GM23338 (cell line): Measurements from ENCODE around the gene GALNT6. TPM values are rescaled to one million over a fixed set of nuclear protein-coding genes. Genes with fewer than 3 reads are reported as not detected.

Experiments
- ATAC-seq: fragments of 200-7000 bp; cut with Tn5 transposase; 3 replicates; pipeline ENCODE4 v1.9.1; 2020
- DNase-seq: peaks from one replicate; pipeline ENCODE4 v3.0.0-alpha.2; 2015; ENCODE audit warnings: low spot score
- H2AFZ ChIP-seq: fragments of 200-600 bp; sonication (generic); 2 replicates; pipeline ENCODE4 v1.8.0; 2016; ENCODE audit warnings: antibody characterized with exemption, mild to moderate bottlenecking, moderate library complexity
- H3F3A ChIP-seq: fragments of 200-600 bp; sonication (generic); replicated peaks from 2 replicates; pipeline ENCODE4 v1.8.0; 2017; ENCODE audit warnings: antibody characterized with exemption, mixed run types, low read depth
- H3K27ac ChIP-seq: fragments of 200-600 bp; sonication (generic); 2 replicates; pipeline ENCODE4 v1.6.1; 2016; ENCODE audit warnings: low read depth
- H3K27me3 ChIP-seq: fragments of 200-600 bp; sonication (generic); 2 replicates; pipeline ENCODE4 v1.8.0; 2016; ENCODE audit warnings: mild to moderate bottlenecking, mixed run types, moderate library complexity; ENCODE audit not compliant: insufficient read depth
- H3K36me3 ChIP-seq: fragments of 200-600 bp; sonication (generic); 2 replicates; pipeline ENCODE4 v1.8.0; 2016; ENCODE audit warnings: mild to moderate bottlenecking; ENCODE audit not compliant: insufficient read depth
- H3K4me1 ChIP-seq: fragments of 200-600 bp; sonication (generic); 2 replicates; pipeline ENCODE4 v1.8.0; 2016; ENCODE audit warnings: mild to moderate bottlenecking, moderate library complexity; ENCODE audit not compliant: insufficient read depth
- H3K4me2 ChIP-seq: fragments of 200-600 bp; sonication (generic); 2 replicates; pipeline ENCODE4 v1.7.1; 2017; ENCODE audit warnings: mixed run types
- H3K4me3 ChIP-seq: fragments of 200-600 bp; sonication (generic); 2 replicates; pipeline ENCODE4 v1.6.1; 2016; ENCODE audit warnings: mixed run types
- H3K79me2 ChIP-seq: fragments of 200-600 bp; sonication (generic); replicated peaks from 2 replicates; pipeline ENCODE4 v1.8.0; 2017; ENCODE audit warnings: mild to moderate bottlenecking; ENCODE audit not compliant: insufficient read depth
- H3K9me2 ChIP-seq: fragments of 200-600 bp; sonication (generic); 2 replicates; pipeline ENCODE4 v1.8.0; 2017; ENCODE audit not compliant: insufficient read depth
- H4K20me1 ChIP-seq: fragments of 200-600 bp; sonication (generic); replicated peaks from 2 replicates; pipeline ENCODE4 v1.8.0; 2017; ENCODE audit warnings: mild to moderate bottlenecking; ENCODE audit not compliant: insufficient read depth
- H3K27ac Mint-ChIP-seq: 2 replicates; pipeline ENCODE4 v1.8.0; 2020; ENCODE audit warnings: inconsistent platforms, mild to moderate bottlenecking, moderate library complexity, mixed read lengths
- H3K27me3 Mint-ChIP-seq: 3 replicates; pipeline ENCODE4 v1.8.0; 2022; ENCODE audit warnings: low read depth, mild to moderate bottlenecking, moderate library complexity, mixed read lengths, inconsistent platforms; ENCODE audit not compliant: insufficient read depth, poor library complexity
- H3K36me3 Mint-ChIP-seq: 3 replicates; pipeline ENCODE4 v1.8.0; 2021; ENCODE audit warnings: low read depth, mild to moderate bottlenecking, inconsistent platforms, moderate library complexity, mixed read lengths
- H3K4me1 Mint-ChIP-seq: 3 replicates; pipeline ENCODE4 v1.8.0; 2020; ENCODE audit warnings: mild to moderate bottlenecking, inconsistent platforms, mixed read lengths
- H3K4me3 Mint-ChIP-seq: 3 replicates; pipeline ENCODE4 v1.8.0; 2021; ENCODE audit warnings: moderate library complexity, mild to moderate bottlenecking, inconsistent platforms, mixed read lengths
- H3K9me3 Mint-ChIP-seq: 3 replicates; pipeline ENCODE4 v1.8.0; 2020; ENCODE audit warnings: moderate library complexity, mild to moderate bottlenecking, inconsistent platforms, mixed read lengths
- CREB1 ChIP-seq: fragments of 250-450 bp; sonication (Bioruptor Pico); IDR thresholded peaks from 2 replicates; pipeline ENCODE4 v1.5.0; 2020; ENCODE audit warnings: low read depth, mild to moderate bottlenecking, moderate library complexity
- CTCF ChIP-seq, 2 experiments: fragments of 200-600 bp in 1 of 2; sonication (generic) in 1 of 2; conservative IDR thresholded peaks; 2 replicates each; pipeline versions ENCODE4 v1.5.1 to v1.6.1; 2016 to 2017; ENCODE audit warnings: antibody characterized with exemption in 2 of 2, low read depth in 2 of 2, mild to moderate bottlenecking in 2 of 2, moderate library complexity in 1 of 2
- ETS1 ChIP-seq: IDR thresholded peaks from 2 replicates; pipeline ENCODE4 v1.6.1; 2016; ENCODE audit warnings: antibody characterized with exemption
- EZH2 ChIP-seq: fragments of 200-600 bp; sonication (generic); IDR thresholded peaks from one replicate; pipeline ENCODE4 v1.8.0; 2017; ENCODE audit warnings: antibody characterized with exemption, mild to moderate bottlenecking, low read depth; ENCODE audit not compliant: unreplicated experiment
- EZH2phosphoT487 ChIP-seq: fragments of 200-600 bp; sonication (generic); IDR thresholded peaks from one replicate; pipeline ENCODE4 v1.8.1; 2018; ENCODE audit warnings: antibody characterized with exemption; ENCODE audit not compliant: unreplicated experiment
- JUNB ChIP-seq: IDR thresholded peaks from one replicate; pipeline ENCODE4 v1.6.1; 2016; ENCODE audit warnings: antibody characterized with exemption; ENCODE audit not compliant: unreplicated experiment
- NANOG ChIP-seq: IDR thresholded peaks from 2 replicates; pipeline ENCODE4 v1.6.1; 2016; ENCODE audit warnings: antibody characterized with exemption, borderline replicate concordance
- POLR2AphosphoS5 ChIP-seq: IDR thresholded peaks from 2 replicates; pipeline ENCODE4 v1.6.1; 2016; ENCODE audit warnings: antibody characterized with exemption, low read depth
- REST ChIP-seq: IDR thresholded peaks from one replicate; pipeline ENCODE4 v1.6.1; 2018; ENCODE audit warnings: antibody characterized with exemption; ENCODE audit not compliant: unreplicated experiment
- STAT1 ChIP-seq: IDR thresholded peaks from one replicate; pipeline ENCODE4 v1.6.1; 2016; ENCODE audit warnings: antibody characterized with exemption; ENCODE audit not compliant: unreplicated experiment
- ZNF114 ChIP-seq: fragments of 250-450 bp; sonication (Bioruptor Pico); IDR thresholded peaks from 2 replicates; pipeline ENCODE4 v1.5.0; 2020; ENCODE audit warnings: mild to moderate bottlenecking, moderate library complexity
- ZNF331 ChIP-seq: fragments of 250-450 bp; sonication (Bioruptor Pico); IDR thresholded peaks from 2 replicates; pipeline ENCODE4 v1.5.0; 2020; ENCODE audit warnings: low read depth, mild to moderate bottlenecking, moderate library complexity
- ZNF462 ChIP-seq: fragments of 250-450 bp; sonication (Bioruptor Pico); IDR thresholded peaks from 2 replicates; pipeline ENCODE4 v1.5.0; 2020; ENCODE audit warnings: mild to moderate bottlenecking, moderate library complexity
- polyA plus RNA-seq: library from polyadenylated mRNA; unstranded; fragments of >200 nt; fragmentation: Nextera tagmentation; extraction: Ambion mirVana; gene quantifications from 2 replicates; pipeline ENCODE4 v1.2.1, GENCODE V29; 2016
- total RNA-seq: library from RNA; depleted of rRNA; stranded (reverse); fragments of >200 nt; shearing (Covaris generic); gene quantifications from 2 replicates; pipeline ENCODE4 v1.2.3, GENCODE V29; 2014

The GALNT6 gene
- total and polyA plus RNA-seq, 2 experiments from 2014 or later = 8.1 to 18.6 TPM

- Histone ChIP-seq H3K27ac (no peak overlapping the region; the same call in 1 of the 2 replicates), H2AFZ (no peak overlapping the region), H3K4me1 (peaks cover 18% of the 10 kb centered on the region), H3K79me2 (peaks cover 30% of the 10 kb centered on the region), H4K20me1 (no peaks in the 10 kb centered on the region), H3K27me3 (no peaks in the 10 kb centered on the region), H3K4me2 (no peak overlapping the region), H3F3A (no peaks in the 10 kb centered on the region), H3K9me2 (peaks cover 4% of the 10 kb centered on the region; the same call in 1 of the 2 replicates), H3K4me3 (no peak overlapping the region), H3K36me3 (no peaks in the 10 kb centered on the region)
- Mint-ChIP-seq H3K27me3 (no peaks in the 10 kb centered on the region), H3K4me1 (peaks cover 11% of the 10 kb centered on the region; the same call in 2 of the 3 replicates), H3K36me3 (no peaks in the 10 kb centered on the region), H3K4me3 (no peak overlapping the region), H3K27ac (no peak overlapping the region), H3K9me3 (no peaks in the 10 kb centered on the region; the same call in 2 of the 3 replicates)
- DNase-seq (no peak), ATAC-seq (no peak)
- TF ChIP-seq STAT1 (no peak), ZNF331 (CRISPR knock-in tag) (no peak), POLR2AphosphoS5 (no peak), EZH2 (no peak), JUNB (no peak), EZH2phosphoT487 (no peak), NANOG (no peak), ETS1 (no peak), CREB1 (CRISPR knock-in tag) (no peak), ZNF462 (CRISPR knock-in tag) (no peak), REST (no peak), CTCF (conservative IDR thresholded peaks at IDR 0.05; ENCODE audit: low read depth in 2 of 2) (no peak), ZNF114 (CRISPR knock-in tag) (no peak)
These were observed 41.7 kb upstream of the GALNT6 start for GRCh38 chr12:51432921-51433320.
